Muscle of back (tissue), 11 donors: ENCODE measurements around the gene CPA2. TPM values are rescaled to one million over a fixed set of nuclear protein-coding genes. Genes with fewer than 3 reads are reported as not detected.
A peak's percentile ranks its signal among the peaks of the same experiment; 100 is the strongest.
"Not testable (repeated sequence)": the region's sequence is repeated elsewhere in the genome, so short reads cannot be mapped to it uniquely, and the experiment has no call there.

ENCODE experiments used
- DNase-seq, 3 donors: peaks; one replicate each; pipeline versions ENCODE4 v3.0.0 to v3.0.0-alpha.2; 2013
- polyA plus RNA-seq, 10 donors: library from polyadenylated mRNA; unstranded; fragments of 120-200 nt; gene quantifications; one replicate each; pipeline ENCODE4 v1.2.1, GENCODE V29; 2013; ENCODE audit not compliant: insufficient read length in 10 of 10

The CPA2 gene
- polyA plus RNA-seq, 10 donors = 0.25 to 1.1 (median 0.61) TPM

GRCh38 chr7:130305433-130306042 is 38.9 kb downstream of the CPA2 start:
- DNase-seq = peak in 1 of 3 donors; percentile 52

GRCh38 chr7:130309986-130310385 is 43.3 kb downstream of the CPA2 start:
- DNase-seq = no peak

- no peak for DNase-seq
Observed at GRCh38 chr7:130314305-130314704, 47.6 kb downstream of the CPA2 start.

DNA sequence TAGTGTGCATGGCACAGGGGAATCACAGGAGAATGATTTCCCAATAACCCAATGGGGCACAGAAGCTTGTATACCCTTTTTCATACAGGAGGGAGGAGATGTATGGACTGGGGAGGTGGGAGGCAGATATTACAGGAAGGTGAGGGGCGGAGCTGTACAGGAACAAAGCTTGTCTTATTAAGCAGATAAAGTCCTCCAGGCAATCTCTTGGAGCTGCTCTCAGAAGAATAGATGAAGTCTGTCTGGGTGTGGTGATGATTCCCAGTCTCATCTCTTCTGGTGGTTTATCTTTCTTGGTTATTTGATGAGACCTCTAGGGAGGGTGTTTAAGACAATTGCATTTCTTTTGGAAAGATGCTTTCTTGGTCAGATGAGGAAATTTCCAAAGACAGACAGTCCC is 52.9 kb downstream of the CPA2 start:
- DNase-seq = no peak

DNA sequence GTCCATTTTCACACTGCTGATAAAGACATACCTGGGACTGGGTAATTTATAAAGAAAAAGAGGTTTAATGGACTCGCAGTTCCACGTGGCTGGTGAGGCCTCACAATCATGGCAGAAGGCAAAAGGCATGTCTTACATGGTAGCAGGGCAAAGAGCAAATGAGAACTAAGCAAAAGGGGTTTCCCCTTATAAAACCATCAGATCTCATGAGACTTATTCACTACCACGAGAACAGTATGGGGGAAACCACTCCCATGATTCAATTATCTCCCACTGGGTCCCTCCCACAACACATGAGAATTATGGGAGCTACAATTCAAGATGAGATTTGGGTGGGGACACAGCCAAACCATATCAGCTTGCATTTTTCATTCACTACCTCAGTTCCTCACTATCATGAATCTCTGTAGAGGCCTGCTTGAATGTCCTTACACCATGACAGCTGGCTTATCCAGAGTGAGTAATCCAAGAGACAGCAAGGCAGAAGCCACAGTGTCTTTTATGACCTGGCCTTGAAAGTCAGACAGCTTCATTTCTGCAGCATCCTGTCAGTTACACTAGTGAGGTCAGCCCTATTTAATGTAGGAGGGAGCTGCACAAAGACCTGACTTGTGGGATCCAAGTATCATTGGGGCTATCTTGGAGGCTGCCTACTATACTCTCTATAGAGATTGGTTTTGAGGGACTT is 55.0 kb downstream of the CPA2 start:
- DNase-seq = not testable (repeated sequence)

GRCh38 chr7:130322615-130323014 is 56.0 kb downstream of the CPA2 start:
- DNase-seq = no peak

DNA sequence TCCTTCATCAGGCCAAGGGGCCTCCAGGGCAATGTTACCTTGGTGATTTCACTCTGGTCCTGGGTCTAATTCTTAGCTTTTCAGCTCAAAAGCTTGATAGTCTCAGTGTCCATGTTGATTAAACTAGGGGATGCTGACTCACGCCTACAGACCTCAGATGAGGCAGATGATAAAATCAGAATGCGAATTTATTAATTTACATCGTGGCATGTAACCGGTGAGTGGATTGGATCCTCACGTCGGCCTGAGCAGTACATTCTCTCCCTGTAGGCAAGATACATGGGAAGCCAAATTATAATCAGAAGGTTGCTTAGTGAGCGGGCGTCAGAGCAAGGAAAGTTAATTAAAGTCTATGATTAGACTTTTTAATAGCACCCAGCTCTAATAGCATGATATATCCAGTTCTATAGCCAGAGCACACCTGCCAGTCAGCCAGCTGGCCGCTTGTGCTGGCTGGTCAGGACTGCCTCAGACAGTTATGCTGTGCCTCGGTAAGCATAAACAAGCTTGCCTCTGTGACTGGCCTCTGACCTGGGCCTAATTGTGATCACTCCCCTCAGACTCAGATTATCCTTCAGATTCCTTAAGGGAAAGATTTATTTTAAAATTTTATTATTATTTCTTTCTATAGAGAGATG is 57.8 kb downstream of the CPA2 start:
- no peak for DNase-seq

- no peak for DNase-seq
Observed at GRCh38 chr7:130329681-130330080, 63.0 kb downstream of the CPA2 start.

DNA sequence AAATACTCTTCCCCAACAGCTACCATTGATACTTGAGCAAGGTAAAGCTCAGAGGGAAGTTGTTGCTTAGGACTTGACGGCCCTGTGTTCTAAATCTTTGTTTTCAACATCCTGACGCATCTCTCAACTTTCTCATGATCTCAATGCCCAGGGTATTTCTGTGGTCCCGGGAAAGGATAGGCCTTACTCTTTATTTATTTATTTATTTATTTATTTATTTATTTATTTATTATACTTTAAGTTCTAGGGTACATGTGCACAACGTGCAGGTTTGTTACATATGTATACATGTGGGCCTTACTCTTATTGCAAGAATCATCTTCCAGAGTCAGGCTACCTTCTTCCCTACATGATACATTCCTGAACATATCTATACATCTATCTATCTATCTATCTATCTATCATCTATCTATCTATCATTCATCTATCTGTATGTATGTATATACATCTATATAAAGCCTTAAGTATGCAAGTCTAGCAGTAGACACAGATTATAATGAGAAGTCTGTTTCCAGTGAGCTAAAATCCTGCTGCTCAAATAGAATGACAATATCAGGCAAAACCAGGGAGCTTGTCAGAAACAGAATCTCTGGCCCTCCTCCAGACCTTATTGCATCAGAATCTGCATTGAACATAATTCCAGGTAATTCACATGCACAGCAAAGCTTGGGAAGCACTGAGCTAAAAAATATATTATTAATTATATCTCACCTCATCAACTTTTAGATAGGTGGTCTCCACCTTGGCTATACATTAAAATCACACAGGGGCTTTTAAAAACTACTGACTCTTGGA is 65.8 kb downstream of the CPA2 start:
- DNase-seq = no peak

GRCh38 chr7:130333832-130334231 is 67.2 kb downstream of the CPA2 start:
- DNase-seq = no peak

DNA sequence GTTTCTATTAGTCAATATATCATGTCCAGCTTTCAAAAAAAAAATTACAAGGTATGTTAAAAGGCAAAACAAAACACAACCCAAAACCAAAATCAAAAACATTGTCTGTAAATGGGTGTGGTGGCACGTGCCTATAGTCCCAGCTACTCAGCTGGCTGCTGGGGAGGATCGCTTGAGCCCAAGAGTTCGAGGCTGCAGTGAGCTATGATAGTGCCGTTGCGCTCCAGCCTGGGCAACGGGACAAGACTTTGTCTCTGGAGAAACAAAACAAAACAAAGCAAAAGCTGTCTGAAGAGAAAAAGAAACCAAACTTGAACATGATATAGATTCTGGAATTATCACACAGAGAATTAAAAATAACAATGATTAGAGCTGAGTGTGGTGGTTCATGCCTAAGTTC is 67.6 kb downstream of the CPA2 start:
- DNase-seq = peak; percentile 60 to 93 (median 87)

DNA sequence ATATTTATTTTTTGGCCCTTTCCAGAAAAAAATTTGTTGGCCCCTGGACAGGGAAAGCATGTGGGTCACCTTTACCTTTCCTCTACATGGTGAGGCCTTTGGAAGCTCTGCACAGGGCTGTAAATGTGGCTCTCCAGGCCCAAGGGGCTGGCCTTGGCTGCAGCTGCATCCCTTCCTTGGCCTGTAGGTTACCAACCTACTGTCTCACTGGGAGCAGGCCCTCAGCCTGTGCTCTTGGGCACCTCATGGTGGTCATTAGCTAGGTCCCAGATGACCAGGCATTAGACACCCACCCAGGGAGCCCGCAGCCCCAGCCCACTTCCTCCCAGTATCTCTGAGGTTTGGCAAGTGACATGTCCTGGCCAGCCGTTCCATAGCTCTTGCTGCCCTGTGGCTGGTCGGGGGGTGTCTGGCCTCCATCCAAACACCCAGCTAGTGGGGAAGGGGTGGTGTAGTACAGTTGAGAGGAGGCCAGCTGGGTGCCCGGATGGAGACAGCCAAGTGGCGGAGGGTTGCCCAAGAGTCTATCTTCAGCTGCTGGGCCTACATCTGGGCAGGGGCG is 70.8 kb downstream of the CPA2 start:
- DNase-seq = no peak

DNA sequence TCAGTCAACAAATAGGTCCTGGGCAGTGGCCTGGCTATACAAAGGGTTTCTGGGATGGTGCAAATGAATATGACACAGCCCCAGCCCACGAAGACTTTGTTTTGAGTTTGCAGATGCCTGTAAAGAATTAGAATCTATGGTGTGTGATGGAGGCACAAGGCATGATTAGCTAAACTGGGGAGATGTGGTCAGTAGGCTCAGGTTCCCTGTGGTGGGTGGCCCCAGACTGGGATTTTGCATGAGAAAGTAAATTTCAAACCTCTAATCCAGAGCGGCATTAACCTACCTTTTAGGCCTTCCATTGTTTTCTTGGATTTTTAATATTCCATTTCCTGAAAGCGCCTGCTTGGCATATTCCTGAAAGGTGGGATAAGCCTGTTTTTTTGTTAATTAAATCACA is 71.6 kb downstream of the CPA2 start:
- DNase-seq = no peak

Other genes starting within 250 kb of the CPA2 start
- gene ZC3HC1, start 215.5 kb upstream of the CPA2 start, polyA plus RNA-seq = 10 to 100 TPM; 20.7 to 30.6 (median 25.1) TPM
- gene KLHDC10, start 196.3 kb upstream of the CPA2 start, polyA plus RNA-seq = 10 to 100 TPM; 35.0 to 49.8 (median 42.7) TPM
- 10 to 100 TPM in 8 of 10 donors, 1 to 10 TPM in 2; 7.8 to 14.3 (median 11.1) TPM for gene TMEM209, start 61.5 kb upstream of the CPA2 start, polyA plus RNA-seq
- under 1 TPM in 1 of 10 donors, not detected in 9; 0.18 TPM for gene SSMEM1, start 59.0 kb upstream of the CPA2 start, polyA plus RNA-seq
- gene CPA4, start 26.3 kb downstream of the CPA2 start, polyA plus RNA-seq = 1 to 10 TPM; 1.2 to 5.2 (median 2.1) TPM
- 1 to 10 TPM; 1.4 to 6.0 (median 2.3) TPM for gene CPA5, start 78.0 kb downstream of the CPA2 start, polyA plus RNA-seq
- 1 to 10 TPM; 1.6 to 5.1 (median 3.8) TPM for gene CPA1, start 113.6 kb downstream of the CPA2 start, polyA plus RNA-seq
- gene CEP41, start 174.2 kb downstream of the CPA2 start, polyA plus RNA-seq = 10 to 100 TPM; 17.7 to 35.3 (median 25.4) TPM
- gene MEST, start 225.2 kb downstream of the CPA2 start, polyA plus RNA-seq = 1,000 to 10,000 TPM in 4 of 10 donors, 100 to 1,000 TPM in 6; 602 to 1,329 (median 947) TPM